Uterus (tissue), 4 donors: ENCODE results near the gene TAS2R43. TPM values are rescaled to one million over a fixed set of nuclear protein-coding genes. Genes with fewer than 3 reads are reported as not detected.
"Not testable (repeated sequence)": the region's sequence is repeated elsewhere in the genome, so short reads cannot be mapped to it uniquely, and the experiment has no call there.

ENCODE experiments used
- DNase-seq, 2 donors: peaks; one replicate each; pipeline ENCODE4 v3.0.0-alpha.2; 2019 to 2020
- H3K27ac ChIP-seq, 2 donors: fragments of 200-600 bp; sonication (generic); 1 replicate in 1 of 2; 2 replicates in 1 of 2; pipeline ENCODE4 v1.5.1; 2016 to 2018
- H3K27me3 ChIP-seq, 2 donors: fragments of 200-600 bp; sonication (generic); one replicate each; pipeline ENCODE4 v1.5.1; 2018 to 2019; ENCODE audit warnings: control low read depth in 1 of 2
- H3K36me3 ChIP-seq, 2 donors: fragments of 200-600 bp; sonication (generic); one replicate each; pipeline ENCODE4 v1.5.1; 2019; ENCODE audit warnings: control low read depth in 1 of 2
- H3K4me1 ChIP-seq, 2 donors: fragments of 200-600 bp; sonication (generic); one replicate each; pipeline ENCODE4 v1.5.1; 2018 to 2019; ENCODE audit warnings: control low read depth in 1 of 2
- H3K4me3 ChIP-seq, 2 donors: fragments of 200-600 bp; sonication (generic); 1 replicate in 1 of 2; 2 replicates in 1 of 2; pipeline ENCODE4 v1.5.1; 2018 to 2019; ENCODE audit warnings: mild to moderate bottlenecking in 1 of 2
- H3K9me3 ChIP-seq, 2 donors: fragments of 200-600 bp; sonication (generic); one replicate each; pipeline ENCODE4 v1.5.1; 2019; ENCODE audit warnings: control low read depth in 1 of 2
- POLR2A ChIP-seq, 2 donors: fragments of 450-650 bp; IDR thresholded peaks; one replicate each; pipeline ENCODE4 v1.6.1; 2016; ENCODE audit warnings: antibody characterized with exemption in 2 of 2, mild to moderate bottlenecking in 1 of 2, moderate library complexity in 1 of 2
- intact Hi-C: fragments of 100-400 bp; cut with DNase I; formaldehyde crosslinking; loops from one replicate; pipeline ENCODE4 v1.15.1; 2023; ENCODE audit warnings: low total_unique reads
- total RNA-seq, 4 donors: library from RNA; depleted of rRNA in 3 of 4; stranded (reverse); fragments of >200 nt in 3 of 4; gene quantifications; one replicate each; pipeline versions ENCODE4 v1.1.0 to v1.2.4, GENCODE V29; 2014 to 2023
- TF ChIP-seq, protein P1 (sequence below), 4 experiments: fragments of 200-600 bp in 2 of 4; fragments of 450-650 bp in 2 of 4; sonication (generic) in 2 of 4; IDR thresholded peaks; one replicate each; pipeline ENCODE4 v1.5.1; 2016 to 2019; ENCODE audit warnings: antibody characterized with exemption in 4 of 4, mild to moderate bottlenecking in 2 of 4, moderate library complexity in 1 of 4
- donor health status: DM: yes; HTN: yes; CAD: no.

TAS2R43 gene
- total RNA-seq, 4 donors from 2014 or later = 0.29 to 19.5 (median 7.7) TPM; not detected in 1

DNA sequence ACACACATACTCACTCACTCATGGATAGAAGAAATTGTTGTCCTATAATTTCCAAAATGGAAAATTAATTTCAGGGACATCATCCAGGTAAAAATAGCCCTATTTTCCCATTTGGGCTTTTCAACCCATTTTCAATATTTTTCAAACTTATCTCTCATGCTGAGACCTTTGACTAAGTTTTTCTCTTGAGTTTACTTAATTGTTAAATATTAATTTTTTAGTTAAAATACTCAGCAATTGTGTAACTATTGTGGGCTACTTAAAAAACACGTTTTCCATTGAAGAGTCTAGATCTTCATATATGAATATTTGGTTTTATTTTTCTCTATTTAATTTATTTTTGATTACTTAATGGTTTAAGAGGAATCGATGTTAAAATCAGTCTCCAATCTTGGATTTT, 14.2 kb upstream of the TAS2R43 start:
- intact Hi-C loops = no loop called here
- Histone ChIP-seq H3K9me3 (no peaks in the 10 kb centered on the region), H3K27me3 (no peaks in the 10 kb centered on the region), H3K27ac (no peak overlapping the region), H3K36me3 (no peaks in the 10 kb centered on the region), H3K4me1 (no peaks in the 10 kb centered on the region), H3K4me3 (no peak overlapping the region)
- no peak for TF ChIP-seq POLR2A (IDR thresholded peaks at IDR 0.05)
- TF ChIP-seq, protein P1, sequence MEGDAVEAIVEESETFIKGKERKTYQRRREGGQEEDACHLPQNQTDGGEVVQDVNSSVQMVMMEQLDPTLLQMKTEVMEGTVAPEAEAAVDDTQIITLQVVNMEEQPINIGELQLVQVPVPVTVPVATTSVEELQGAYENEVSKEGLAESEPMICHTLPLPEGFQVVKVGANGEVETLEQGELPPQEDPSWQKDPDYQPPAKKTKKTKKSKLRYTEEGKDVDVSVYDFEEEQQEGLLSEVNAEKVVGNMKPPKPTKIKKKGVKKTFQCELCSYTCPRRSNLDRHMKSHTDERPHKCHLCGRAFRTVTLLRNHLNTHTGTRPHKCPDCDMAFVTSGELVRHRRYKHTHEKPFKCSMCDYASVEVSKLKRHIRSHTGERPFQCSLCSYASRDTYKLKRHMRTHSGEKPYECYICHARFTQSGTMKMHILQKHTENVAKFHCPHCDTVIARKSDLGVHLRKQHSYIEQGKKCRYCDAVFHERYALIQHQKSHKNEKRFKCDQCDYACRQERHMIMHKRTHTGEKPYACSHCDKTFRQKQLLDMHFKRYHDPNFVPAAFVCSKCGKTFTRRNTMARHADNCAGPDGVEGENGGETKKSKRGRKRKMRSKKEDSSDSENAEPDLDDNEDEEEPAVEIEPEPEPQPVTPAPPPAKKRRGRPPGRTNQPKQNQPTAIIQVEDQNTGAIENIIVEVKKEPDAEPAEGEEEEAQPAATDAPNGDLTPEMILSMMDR (IDR thresholded peaks at IDR 0.05) = no peak
- DNase-seq = no peak

GRCh38 chr12:11105546-11105945, 13.4 kb upstream of the TAS2R43 start:
- no peaks in the 10 kb centered on the region for H3K27me3 ChIP-seq
- H3K27ac ChIP-seq = no peak overlapping the region
- intact Hi-C loops = no loop called here
- TF ChIP-seq, protein P1 (IDR thresholded peaks at IDR 0.05) = no peak
- no peak for TF ChIP-seq POLR2A (IDR thresholded peaks at IDR 0.05)
- H3K9me3 ChIP-seq = no peaks in the 10 kb centered on the region
- DNase-seq = no peak
- no peak overlapping the region for H3K4me3 ChIP-seq
- H3K4me1 ChIP-seq = no peaks in the 10 kb centered on the region
- no peaks in the 10 kb centered on the region for H3K36me3 ChIP-seq

DNA sequence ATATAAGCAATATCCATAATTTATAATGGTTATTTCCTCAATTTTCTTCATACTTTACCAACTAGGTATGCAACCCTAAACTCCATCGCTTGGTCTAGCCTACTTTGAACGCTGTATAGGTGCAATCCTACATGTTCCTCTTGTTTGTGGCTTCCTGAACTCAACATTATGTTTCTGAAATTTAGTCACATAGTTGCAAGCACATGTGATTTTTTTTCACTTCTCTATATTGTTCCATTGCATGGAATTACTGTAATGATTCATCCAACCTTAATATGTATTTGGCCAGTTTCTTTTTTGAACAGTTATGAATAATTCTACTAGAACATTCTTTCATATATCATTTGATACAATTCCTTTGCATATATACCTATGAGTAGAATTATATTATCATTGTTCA, 2.8 kb upstream of the TAS2R43 start:
- not testable (repeated sequence) for H3K27me3 ChIP-seq

DNA sequence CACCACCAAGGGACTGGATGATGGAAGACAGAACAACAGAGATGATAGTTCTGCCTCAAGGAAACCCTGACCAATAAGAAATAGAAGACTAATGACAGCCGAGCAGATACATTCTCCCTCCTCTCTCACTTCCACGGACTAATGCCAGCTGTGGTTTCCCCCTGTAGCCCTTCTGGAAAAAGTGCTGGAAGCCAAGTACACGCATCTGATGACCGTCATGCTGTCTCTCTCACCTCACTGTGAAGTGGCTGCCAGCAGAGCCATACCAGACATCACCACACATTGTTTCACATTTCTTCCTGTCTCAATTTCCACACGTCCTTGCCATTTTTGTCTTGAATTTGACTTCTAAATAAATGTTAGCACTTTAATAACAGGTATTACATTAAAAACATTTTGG, 2.9 kb downstream of the TAS2R43 start:
- H3K4me3 ChIP-seq = no peak overlapping the region
- no peaks in the 10 kb centered on the region for H3K27me3 ChIP-seq
- no peaks in the 10 kb centered on the region for H3K36me3 ChIP-seq
- H3K9me3 ChIP-seq = no peaks in the 10 kb centered on the region
- H3K27ac ChIP-seq = no peak overlapping the region
- DNase-seq = no peak
- intact Hi-C loops = no loop called here
- TF ChIP-seq, protein P1 (IDR thresholded peaks at IDR 0.05) = no peak
- TF ChIP-seq POLR2A (IDR thresholded peaks at IDR 0.05) = no peak
- no peaks in the 10 kb centered on the region for H3K4me1 ChIP-seq

More for the DNA sequence above, 2.8 kb upstream of the TAS2R43 start:
- not testable (repeated sequence) for H3K27ac ChIP-seq, H3K9me3 ChIP-seq, H3K36me3 ChIP-seq, DNase-seq, H3K4me1 ChIP-seq, H3K4me3 ChIP-seq
- intact Hi-C loops = loop anchor here (10.0 kb wide), 1 partner anchor 60 kb away; the partner anchor contains the start of gene TAS2R31

DNA sequence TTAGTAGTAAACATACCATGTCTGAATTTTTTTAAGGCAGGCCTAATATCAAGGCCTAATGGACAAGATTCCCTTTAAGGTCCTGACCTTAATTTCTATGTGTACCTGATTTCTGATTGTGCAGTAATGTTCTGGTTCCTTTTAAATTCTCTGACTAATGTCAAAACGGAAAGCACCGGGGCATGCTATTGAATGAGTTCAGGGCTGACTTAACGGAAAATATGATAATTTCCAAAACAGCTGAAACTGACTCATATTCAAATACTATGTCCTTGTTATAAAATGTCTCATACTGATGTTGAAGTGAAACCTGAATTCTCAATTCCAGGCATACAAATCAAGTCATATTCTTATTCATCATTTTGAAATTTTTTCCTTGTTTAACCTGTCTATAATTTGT, 6.7 kb downstream of the TAS2R43 start:
- intact Hi-C loops = no loop called here

More for the DNA sequence above, 6.7 kb downstream of the TAS2R43 start:
- Histone ChIP-seq H3K27me3 (no peaks in the 10 kb centered on the region), H3K4me1 (no peaks in the 10 kb centered on the region), H3K27ac (no peak overlapping the region), H3K36me3 (no peaks in the 10 kb centered on the region), H3K4me3 (no peak overlapping the region), H3K9me3 (no peaks in the 10 kb centered on the region)
- DNase-seq = no peak
- no peak for TF ChIP-seq POLR2A (IDR thresholded peaks at IDR 0.05)
- TF ChIP-seq, protein P1 (IDR thresholded peaks at IDR 0.05) = no peak
